NCI-H187 treated with DMSO at 0.1 percent for 48 hours (cell line): ENCODE results near the gene RAD1.

Experiments used
- DNase-seq: peaks from one replicate; lab custom pipeline; 2025; lab: John Stamatoyannopoulos, UW

Gene RAD1

GRCh38 chr5:34863946-34864345 lies 51.4 kb downstream of the RAD1 start:
- DNase-seq: no peak

- no peak for DNase-seq
Observed at GRCh38 chr5:34859253-34859652, 56.1 kb downstream of the RAD1 start.

DNA sequence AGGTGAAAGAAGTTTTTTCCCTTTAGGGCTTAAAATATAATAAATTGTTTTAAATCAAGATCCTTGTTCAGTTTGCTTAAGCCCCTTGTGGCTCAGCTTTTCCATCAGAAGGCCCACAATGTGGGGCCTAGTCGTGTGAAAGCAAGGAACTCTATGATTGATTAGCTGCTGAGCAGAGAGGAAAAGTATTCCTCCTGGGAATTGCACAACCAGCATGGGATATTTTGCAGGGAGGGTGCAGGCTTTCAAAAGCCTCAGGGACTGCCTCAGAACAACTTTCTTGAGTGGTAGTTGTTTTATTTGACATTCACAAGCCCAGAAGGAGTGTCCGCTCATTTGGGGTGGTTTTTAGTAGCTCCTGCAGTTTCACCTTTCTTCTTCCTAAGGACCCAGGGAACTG lies 56.5 kb downstream of the RAD1 start:
- DNase-seq: no peak

- no peak for DNase-seq
Observed at GRCh38 chr5:34857894-34858293, 57.4 kb downstream of the RAD1 start.

DNA sequence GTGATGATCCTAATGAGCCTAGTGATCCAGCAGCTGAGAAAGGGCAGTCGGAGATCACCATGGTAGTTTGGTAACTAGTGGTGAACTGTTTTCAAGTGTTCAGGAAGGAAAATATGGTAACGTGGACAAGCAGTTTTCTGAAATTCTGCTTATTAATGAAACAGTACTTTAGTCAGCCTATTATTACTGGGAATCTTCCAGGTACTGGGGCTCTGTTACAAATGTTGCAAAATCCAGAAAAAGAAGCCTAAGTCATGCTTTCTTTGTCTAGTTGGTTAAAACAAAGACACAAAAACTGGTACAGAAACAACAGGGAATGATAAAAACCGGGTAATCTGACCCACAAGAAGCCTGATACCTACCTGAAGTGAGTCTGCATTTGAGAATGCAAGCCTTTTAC lies 58.1 kb downstream of the RAD1 start:
- DNase-seq: no peak
